ENCODE data around the gene SLC35B2.

Gene SLC35B2

DNA sequence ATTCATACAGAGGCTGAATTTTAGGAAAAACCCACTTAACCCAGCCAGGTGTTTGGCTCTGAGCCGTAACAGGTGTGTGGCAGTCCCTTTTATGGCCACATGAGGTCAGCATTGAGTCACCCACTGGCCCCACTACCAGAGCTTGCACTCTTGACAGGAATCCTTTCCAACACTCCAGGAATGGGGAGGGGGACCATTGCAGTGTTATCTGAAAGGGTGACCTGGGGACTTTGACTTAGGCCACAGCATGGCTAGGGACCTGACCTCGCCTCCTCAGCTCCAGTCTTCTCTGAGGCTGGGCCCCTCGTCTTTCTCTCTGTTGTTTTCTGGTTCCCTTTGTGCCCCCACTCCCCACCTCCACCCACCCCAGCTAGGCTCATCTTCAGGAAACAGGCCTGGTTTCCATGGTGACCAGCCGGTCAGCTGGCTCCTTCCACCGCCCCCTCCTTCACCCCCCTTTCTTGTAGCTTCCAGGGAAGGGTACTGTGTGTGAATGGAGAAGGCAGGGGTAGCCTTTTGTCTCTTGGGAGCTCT, 10.8 kb upstream of the SLC35B2 start:
- no peak for DNase-seq (ENCODE audit: low read depth in 2 of 2)

DNA sequence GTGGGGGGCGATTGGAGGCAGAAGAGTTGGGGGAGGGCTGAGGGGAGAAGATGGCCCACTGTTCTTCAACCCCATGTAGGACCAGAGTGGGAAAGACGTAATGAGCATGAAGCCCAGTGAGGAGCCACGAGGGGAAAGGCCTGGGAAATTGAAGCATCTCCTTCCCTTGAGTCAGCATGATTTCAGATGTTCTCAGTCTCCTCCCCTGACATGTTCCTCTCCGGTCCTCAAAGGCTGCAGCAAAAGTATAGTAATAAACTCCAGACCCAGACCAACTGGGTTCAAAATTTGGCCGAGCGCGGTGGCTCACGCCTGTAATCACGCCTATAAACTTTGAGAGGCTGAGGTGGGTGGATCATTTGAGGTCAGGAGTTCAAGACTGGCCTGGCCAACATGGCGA, 9.9 kb upstream of the SLC35B2 start:
- no peak for DNase-seq (ENCODE audit: low read depth in 2 of 2)

DNA sequence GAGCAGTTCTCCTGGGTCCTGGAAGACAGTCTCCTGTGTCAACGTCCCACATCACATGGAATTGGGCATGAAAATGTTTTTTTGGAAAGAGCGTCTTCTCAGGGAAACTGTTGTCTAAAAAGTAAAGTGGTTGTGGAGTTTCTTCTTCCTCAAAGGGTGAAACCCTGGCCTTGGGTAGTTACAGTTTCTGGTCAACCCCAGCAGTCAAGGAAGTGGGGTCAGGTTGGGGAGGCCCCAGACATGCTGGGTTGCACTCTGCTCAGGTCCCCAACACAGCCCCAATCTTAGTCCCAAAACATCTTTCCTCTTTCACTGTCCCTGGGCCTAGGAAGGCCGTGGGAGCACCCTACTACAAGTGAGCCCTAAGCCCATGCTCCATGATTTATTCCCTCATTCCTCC, 9.0 kb upstream of the SLC35B2 start:
- DNase-seq (ENCODE audit: low read depth in 2 of 2): no peak

DNA sequence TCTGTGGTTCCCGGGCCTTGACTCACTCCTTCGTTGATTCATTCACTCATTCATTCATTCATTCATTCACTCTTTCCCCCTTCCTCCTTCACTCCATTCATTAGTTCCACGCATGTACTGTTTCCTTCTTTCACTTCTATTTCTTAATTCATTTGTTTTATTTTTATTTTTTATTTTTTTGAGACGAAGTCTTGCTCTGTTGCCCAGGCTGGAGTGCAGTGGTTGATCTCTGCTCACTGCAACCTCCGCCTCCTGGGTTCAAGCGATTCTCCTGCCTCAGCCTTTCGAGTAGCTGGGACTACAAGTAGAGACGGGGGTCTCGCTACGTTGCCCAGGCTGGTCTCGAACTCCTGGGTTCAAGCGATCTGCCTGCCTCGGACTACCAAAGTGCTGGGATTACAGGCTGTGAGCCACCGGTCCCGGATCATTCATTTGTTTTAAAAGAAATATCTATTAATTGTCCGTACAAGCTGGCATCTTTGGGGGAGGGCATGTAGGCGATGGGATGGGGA, 8.4 kb upstream of the SLC35B2 start:
- no peak for DNase-seq (ENCODE audit: low read depth in 2 of 2)

DNA sequence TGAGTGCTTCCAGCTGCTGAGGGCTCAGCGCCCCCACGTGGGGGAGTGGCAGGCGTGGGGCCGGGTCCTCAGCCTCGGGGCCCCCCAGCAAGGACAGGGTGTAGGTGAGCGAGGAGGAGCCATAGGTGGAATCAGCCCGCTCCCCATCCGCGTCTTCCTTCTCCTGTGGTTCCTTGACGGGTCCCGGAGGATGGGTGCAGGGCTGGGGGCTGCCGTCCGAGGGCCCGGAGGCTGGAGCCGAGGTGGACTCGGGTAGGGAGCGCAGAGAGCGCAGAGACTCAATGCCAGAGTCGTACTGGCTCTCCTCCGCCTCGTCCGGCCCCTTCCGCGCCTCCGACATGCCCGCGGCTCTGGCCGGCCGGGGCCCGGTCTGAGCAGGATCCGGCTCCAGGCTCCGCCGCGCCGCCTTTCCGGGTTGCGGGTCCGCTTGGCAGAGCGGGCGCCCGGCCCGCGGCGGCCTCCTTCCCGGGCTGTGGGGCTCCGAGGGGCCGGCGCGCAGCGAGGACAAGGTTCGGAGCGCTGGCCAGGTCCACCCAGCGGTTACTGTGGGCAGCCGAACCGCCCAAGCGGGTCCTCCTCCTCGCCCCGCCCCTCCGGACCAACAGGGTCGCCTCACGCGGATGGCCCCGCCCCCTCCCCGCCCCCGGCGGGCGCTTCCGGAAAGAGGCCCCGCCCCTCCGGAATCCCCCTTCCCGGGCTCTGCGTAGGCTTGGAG, 7.8 kb upstream of the SLC35B2 start, which contains the start of gene NFKBIE:
Gene NFKBIE, minus strand, starts transcription at position 545 of the 715 bp plus-strand sequence. Its CDS starts 205 bp downstream, at position 340.
- DNase-seq (ENCODE audit: low read depth in 2 of 2): peak; percentile 88 to 94

DNA sequence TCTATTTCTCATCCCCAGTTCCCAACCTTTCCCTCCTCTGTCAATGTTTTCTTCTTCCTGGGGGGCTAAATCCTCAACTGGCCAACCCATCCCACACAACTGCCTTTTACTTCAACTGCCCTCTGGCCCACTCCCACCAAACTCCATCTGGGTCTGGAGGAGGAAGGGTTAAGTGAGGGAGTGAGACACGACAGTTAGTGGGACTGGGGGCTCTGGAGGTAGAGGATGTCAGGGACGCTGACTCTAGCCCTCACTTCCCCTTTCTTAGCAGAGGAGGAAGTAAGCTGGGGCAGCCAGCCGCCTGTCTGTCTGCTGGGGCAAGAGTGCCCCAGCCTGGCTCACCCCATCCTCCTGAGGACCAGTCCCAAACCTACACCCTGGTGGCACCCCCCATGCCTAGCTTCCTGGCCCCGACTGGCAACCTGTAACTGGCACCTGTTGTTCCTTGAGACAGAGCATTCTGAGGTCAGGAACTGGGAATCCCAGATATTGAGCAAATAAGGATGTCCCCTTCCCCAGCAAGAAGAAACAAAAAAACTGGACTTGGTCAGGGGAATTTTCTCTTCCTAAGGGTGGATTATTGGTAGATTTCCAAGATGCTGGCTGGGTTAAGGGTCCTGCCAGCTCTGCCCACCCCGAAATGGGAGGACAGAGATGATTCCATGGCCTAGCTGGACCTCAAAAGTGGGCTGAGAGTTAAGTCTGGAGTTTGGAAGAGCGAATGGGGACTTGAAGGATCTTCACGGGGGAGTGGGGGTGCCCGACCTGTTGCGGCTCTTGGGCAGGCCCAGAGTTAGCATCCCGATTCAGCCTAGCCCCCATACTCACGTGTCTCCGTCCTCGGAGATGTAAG, 7.1 kb upstream of the SLC35B2 start:
- no peak for DNase-seq (ENCODE audit: low read depth in 2 of 2)

DNA sequence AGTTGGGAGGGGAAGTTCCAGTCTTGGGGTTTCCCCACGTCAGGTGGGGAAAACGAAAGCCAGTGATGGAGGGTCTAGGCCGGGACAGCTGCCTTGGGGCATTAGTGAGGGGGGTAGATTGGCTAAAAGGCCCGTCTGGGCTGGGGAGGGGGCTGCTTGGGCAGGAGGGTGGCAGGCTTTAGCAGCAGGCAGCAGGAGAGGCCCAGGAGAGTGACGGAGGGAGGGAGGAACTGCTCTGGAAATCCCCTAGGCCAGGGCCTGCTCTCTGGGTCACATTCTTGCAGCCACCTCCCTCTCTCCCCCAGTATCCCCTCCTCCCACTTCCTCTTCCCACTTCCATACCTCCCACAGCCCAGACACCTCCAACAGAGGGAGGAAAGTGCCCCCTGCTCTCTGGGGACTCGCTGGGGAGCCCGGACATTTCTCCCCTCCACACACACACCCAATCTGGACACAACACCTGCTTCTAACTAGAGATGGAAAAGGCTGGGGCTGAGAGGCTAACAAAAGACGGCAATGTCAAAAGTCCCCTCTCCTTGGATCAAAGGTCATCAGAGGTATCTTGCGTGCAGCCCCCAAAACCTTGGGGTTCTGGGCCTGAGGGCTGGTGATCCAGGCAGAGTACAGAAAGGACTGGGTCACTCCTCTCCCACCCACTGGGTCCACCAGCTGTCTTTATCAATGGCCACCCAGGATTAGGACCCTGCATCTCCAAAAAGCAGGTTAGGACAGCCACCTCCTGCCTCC, 6.2 kb upstream of the SLC35B2 start:
- DNase-seq (ENCODE audit: low read depth in 2 of 2): no peak

DNA sequence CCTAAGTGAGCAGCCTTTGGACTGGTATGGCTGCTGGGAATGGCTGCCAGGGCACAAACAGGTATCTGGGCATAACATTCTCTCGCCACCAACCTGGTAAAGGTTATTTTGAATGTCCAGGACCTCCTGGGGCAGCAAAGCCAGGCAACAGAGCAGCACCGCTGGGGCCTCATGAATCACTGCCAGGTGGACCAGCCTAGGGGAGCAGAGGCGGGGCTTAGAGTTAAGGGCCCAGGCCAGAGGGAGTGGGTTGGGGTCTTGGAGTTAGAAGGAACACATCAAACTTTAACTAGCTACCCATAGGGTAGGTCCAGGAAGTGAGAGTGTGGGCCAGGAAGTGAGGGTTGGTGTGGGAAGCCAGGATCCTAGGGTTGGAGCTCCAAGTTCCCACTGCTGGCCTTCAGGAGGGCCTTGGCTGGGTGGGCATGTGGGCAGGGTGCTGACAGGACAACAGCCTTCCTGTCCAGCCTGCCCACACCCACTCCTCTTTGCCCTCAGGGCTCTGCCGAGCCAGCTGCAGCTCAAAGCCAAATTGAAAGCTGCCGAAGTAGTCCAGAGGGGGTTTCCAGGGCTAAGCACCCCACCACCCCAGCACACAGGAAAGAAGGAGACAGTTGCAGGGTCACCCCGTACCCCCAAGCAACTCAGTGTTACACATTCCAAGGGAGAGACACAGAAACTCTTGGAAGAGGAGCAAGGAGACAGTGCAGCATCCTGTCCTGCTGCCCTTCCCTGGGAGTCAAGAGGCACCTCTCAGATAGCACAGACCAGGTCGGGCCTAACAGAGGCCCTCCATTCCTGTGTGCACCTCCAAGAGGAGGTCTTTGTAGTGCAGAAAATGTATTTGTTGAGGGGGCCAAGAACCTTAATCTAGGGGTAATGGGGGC, 5.4 kb upstream of the SLC35B2 start:
- no peak for DNase-seq (ENCODE audit: low read depth in 2 of 2)

DNA sequence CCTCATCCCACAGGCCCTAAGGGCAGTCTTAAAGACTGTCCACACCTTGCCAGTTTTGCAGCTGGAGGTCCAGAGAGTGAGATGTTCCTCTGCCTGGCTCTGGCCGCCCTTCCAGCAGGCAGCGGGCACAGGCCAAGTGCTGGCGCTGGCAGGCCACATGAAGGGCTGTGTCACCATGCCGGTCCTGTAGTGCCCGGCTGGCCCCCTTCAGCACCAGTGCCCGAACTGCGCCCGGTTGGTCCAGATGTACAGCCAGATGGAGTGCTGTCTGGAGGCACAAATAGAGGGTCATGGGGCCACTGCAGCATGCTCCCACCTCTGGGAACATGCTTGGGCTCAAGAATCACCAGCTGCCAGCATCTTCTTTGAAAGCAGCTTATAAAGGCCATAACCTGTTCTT, 4.3 kb upstream of the SLC35B2 start:
- DNase-seq (ENCODE audit: low read depth in 2 of 2): no peak

DNA sequence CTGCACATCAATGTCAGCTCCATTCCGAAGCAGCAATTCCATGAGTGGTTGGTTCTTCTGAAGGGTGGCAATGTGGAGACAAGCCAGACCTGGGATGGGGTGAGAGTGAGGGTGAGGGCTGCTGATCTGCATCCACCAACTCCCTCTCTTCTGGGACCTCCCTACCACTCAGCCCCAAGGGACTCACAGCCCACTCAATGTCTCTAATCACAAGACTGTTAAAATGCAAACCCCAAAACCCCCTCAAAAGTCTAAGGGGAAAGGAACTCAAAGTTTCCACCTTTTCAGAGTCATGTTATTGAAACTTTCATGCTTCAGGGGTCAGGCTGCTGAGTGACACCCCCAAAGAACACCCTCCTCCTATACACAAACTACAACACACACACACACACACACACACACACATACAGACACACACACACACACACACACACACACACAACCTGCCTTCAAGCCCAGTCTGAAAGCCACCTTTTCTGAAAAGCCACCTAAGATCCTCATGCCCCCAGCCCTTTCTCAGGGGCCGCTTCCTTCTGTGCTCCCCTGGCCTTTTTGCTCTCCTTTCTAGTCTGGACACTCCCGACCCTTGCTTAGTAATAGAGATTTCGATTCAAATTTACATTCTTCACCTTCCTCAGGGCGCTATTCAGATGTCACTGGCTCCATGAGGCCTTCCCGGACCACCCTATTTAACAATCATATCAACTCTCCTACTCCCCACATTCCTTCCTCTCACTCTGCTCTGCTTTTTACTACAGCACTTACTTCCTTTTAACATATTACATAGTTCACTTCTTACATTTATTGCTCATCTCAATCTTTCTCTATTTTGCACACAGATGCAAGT, 3.3 kb upstream of the SLC35B2 start:
- DNase-seq (ENCODE audit: low read depth in 2 of 2): no peak

DNA sequence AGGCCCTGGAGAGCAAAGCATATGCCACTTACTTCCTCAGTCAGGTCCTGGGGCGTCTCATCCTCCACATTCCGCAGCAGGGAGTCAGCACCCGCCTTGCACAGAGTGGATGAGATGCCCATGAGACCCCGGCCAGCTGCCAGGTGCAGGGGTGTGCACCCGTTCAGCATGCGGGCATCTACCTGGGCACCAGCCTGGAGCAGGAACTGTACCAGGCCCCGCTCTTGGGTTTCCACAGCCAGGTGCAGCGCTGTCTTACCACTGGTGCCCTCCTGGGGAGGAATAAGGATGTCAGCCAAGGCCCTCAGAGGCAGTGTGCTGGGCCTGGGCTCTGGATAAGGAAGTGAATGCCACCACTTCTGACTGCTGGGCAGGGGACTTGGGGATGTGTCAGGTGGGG, 2.7 kb upstream of the SLC35B2 start:
- DNase-seq (ENCODE audit: low read depth in 2 of 2): no peak

DNA sequence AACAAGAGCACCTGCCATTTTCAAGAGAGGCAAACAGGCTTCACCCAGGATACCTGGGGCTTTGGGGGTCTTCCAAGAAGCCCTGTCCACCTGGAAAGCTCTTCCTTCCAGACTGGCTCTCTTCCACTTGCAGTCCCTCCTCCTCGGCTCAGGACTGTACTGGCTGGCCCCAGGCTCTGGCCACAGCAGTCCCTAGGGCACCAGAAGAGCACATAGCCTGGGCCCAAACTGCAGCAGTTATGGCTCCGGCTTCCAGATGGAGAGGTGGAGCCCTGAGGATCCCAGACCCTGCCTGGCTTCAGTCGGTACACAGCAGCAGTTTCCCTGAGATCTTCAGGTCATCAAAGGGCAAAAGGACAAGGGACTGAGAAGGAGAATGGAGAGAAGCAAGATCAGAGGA, 1.6 kb upstream of the SLC35B2 start:
- DNase-seq (ENCODE audit: low read depth in 2 of 2): no peak

DNA sequence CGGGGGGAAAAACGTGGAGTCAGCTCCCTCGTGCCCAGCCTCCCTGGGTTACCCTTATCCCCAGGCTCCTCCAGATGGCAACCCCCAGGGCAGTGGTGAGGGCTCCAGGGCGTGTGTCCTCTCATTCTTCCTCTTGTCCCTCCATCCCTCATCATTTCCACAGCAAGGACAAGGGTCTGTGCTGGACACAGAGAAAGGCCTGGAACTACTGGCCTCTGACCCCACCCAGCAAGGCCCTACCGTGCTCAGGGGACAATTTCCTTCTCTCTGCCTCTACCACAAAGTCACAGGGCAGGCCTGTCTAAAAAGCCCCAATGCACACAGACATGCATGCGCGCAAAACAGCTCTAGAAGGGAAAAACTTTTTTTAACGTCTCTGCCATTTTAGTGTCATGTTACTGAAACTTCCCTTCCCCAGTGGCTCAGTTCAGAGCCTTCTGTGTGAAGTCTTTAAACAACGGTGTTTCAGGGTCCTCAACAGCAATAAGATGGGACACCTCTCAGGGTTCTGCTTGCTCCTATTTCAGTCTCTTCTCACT, 1.1 kb upstream of the SLC35B2 start:
- DNase-seq (ENCODE audit: low read depth in 2 of 2): no peak

DNA sequence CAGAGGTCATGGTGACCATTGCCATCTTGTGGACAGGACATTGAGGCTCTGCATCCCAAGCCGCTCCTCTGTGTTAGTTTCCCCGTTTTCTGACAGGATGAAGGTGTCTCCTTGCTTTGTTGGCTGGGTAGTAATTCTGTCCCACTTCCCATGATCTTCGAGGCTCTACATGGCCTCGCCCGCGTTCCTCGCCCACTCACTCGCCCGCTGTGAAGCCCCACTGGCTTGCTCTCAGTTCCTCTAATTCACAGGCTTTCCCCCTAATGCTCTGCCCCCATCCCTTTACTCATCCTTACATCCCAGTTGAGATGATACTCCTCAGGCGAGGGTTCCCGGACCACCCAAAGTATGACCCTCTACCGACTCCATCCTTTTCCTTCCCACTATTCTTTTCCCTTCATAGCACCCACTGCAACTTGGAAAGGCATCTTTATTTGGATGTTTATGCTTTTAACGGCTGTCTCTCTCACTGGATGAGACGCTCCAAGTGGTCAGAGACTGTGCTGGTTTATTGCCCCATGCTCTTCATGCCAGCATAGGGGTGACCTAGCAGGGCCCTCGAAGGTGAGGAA, 511 bp upstream of the SLC35B2 start:
- DNase-seq (ENCODE audit: low read depth in 2 of 2): no peak

DNA sequence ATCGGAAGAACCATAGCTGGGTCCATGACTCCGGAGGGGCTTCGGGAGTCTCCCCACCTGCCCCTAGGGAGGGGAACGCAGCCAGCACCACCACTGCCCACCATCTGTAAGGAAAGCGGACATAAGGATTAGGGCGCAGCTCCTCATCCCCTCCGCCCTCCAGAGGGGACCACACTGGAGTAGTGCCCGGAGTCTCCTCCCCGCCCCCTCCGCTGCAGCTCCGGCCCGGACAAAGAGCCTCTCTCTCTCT, 628 bp downstream of the SLC35B2 start:
- DNase-seq (ENCODE audit: low read depth in 2 of 2): no peak

DNA sequence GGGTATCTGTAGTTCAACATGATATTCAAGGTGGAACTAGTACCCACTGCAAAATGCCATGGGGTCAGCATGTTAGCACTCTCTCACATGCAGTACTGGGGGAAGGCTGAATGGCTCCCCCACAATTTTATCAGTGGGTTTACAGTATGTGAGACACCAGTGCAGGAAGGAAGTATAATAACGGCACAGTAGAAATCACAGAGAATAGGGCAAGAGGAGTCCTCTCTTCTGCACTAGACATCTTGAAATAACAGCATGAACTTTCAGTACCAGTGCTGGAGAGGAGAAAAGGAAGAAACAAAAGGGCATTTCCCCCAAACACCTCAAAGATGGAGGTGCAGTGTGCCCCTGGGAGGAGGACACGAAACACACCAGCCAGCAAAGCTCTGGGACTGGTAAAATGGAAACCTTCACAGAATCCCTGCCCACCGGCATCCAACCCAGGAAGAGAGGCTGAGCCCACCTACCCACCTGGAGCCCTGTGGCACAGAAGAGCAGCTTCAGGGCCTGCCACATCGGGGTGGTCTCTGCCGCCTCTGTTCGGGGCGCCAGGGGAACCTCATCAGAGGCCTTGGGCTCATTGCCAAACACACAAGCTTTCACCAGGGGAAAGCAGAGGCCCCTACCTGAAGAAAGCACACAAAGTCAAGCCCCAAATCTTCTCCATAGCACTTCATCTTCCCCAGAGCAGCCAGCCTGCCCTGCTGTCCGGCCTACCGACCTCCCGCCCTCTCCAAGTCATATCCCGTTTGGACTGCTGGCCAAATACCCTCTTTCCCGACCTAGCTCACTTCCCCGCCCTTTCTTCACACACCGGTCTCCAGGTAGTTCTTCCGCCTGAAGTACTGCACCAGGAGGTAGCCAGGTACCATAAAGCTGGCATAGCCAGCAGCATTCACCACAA, 1.2 kb downstream of the SLC35B2 start:
- DNase-seq (ENCODE audit: low read depth in 2 of 2): no peak

DNA sequence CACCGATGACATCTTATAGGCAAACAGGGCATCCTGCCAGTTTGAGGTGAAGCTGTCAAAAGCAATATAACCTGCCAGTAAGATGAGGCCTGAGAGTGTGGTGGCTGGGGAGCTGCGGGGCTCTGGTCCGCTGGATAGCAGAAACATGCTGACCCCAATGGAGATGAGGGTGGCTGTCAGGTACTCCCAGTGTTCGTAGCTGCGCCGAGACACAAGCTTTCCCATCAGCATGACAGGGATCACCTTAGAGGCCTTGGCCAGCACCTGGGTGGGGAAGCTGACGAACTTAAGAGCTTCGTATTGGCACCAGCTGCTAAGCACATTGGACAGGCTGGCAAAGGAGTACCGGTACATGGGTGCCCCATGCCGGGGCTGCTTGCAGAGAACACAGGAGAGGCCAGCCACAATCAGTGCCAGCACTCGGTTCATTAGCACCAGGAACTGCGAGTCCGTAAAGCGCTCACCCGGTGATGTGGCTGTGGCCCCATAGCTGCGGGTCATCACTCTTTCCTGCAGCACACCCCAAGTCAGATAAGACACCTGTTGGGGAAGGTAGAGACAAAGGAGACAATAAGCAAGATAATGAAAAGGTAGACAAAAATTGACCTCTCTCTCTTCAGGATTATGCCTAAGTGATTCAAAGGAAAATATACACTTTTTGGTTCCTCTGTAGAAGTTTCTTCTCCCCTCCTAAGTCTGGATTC, 2.1 kb downstream of the SLC35B2 start:
- no peak for DNase-seq (ENCODE audit: low read depth in 2 of 2)

Measured in stimulated activated CD4-positive, alpha-beta T cell treated with anti-CD3 and anti-CD28 coated beads, Interleukin-15, amount 100 ng/mL, for 48 hours (primary cell).